Globus pallidus (tissue), 1 donor: ENCODE data around the gene TNPO1.
"Not testable (repeated sequence)": the region's sequence is repeated elsewhere in the genome, so short reads cannot be mapped to it uniquely, and the experiment has no call there.

Experiments
- DNase-seq: peaks from one replicate; pipeline ENCODE4 v3.0.0-alpha.2; 2015; ENCODE audit warnings: low spot score

TNPO1 gene

DNA sequence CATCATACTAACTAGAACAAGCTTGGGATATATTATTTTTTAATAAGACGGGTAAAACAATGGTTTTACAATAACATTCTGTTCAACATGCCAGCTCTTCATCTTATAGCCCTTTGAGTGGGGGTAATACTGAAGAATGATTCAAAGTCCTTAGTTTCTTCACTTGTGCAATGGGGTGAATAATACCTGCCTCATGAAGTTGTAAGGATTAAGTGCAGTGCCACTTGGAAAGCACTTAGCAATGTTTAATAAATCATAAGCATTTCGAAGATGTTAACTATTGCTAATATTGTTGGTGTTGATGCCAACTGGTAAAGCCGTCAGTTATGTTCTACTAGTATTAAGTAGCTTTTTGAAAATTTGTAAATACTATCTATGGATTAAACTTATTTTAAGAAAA, 38.0 kb downstream of the TNPO1 start:
- DNase-seq, result no peak

DNA sequence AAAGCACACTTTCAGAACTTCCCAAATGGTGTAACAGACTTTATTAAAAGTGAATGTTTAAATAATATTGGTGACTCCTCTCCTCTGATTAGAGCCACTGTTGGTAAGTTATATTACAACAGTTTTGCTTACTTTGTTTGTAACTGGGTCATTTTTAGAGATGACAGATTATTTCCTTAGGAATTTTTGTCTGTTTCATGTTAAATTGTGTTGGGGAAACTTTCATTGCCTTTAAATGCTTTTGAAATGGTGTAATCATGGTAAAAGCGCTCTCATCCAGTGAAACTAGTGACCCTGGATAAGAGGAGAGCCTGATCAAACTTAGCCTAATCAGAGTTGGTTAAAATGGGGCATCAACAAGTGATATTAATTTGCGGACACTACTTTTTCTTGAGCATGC, 39.4 kb downstream of the TNPO1 start:
- DNase-seq, result no peak

DNA sequence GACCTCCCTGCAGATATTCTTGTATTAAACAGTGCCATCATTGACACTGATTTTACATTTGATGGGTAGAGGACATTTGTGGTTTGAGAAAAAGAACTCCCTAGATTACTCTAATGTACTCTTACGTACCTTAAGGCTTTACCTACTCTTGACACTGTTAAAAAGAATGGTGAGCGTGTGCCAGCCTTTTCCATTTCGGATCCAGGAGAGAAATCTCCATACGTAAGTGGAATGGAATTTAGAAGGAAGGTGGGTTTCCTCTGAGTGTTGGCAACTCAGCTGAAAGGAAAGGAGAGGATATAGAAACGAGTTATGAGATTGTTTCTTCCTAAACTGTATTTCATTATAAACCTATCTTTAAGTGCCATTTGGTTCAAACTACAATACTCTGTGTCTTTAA, 40.9 kb downstream of the TNPO1 start:
- no peak for DNase-seq

DNA sequence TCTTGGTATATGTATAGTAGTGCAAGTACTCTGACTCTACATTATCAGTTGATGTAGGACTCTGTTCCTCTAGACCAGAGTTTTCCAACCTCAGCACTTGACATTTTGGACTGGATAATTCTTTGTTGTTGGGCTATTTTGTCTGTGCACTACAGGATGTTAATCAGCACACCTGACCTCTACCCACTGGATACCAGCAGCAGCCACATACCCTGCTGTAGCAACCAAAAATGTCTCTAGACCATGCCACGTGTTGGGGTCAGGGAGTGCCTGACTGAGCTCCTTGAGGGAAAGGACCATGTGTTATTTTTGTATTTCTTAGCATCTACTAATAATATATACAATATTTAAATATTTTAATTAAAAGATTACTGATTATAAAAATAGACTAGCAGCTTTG, 42.7 kb downstream of the TNPO1 start:
- DNase-seq, result no peak

DNA sequence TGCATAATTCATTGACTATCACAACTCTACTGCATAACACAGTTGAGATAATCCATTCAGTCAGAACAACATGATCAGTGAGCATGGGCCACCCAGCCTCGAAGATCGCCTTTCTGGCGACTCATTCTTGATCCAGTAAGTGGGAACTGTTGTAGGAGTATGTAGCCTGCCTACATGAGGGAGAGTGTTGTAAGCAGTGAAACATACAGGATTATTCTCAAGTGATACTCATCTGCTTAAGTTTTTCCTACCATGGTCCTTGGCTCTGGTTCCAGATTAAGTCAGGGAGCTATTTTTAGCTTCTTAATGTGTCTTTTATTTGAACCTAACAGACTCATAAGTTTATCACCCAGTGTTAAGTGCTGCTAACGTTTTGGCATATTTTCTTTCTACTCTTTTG, 44.0 kb downstream of the TNPO1 start:
- DNase-seq, result no peak

DNA sequence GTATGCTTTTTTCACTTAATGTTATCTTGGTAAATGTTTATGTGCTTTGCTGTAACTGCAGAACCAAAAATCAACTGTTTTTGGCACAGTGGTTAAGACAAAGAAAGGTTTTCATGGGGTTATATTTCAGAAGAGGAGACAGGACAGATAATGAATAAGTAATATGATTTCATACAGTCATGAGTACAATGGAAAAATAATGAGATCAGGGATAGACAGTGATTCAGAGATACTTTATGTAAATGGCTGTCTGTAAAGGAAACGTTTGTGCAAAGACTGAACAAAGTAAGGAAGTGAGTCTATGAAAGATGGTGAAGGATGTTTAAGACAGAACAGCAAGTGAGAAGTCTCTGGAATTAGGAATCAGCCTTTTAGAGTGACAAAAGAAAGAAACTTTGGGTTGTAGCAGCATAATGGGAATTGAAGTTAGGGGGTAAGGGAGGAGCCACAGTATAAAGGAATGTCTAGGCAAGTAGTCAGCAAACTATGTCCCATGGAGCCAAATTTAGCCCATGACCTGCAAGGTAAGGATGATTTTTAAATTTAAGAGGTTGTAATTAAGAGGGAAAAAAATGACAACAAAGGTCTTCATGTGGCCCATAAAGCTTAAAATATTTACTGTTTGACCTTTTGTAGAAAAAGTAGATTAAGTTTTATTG, 55.0 kb downstream of the TNPO1 start:
- DNase-seq, result no peak

DNA sequence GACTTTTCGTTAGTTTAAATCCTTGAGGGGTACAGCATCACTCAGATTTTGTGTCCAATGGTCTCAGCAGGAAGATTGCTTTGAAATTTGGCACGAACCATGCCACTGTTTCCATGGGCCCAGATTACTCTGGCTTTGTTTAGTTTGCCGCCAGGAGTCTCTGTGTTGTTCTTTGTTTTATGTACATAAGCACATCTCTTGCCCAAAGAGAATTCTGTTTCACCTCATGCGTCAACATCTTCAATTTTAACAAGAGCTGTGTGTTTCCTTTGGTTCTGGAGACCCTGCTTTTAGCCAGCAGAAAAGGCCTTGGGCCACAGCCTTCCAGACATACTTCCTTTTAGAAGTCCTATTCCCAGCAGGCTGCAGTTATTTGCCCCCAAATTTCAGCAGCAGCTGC, 62.4 kb downstream of the TNPO1 start:
- DNase-seq, result peak; percentile 51

DNA sequence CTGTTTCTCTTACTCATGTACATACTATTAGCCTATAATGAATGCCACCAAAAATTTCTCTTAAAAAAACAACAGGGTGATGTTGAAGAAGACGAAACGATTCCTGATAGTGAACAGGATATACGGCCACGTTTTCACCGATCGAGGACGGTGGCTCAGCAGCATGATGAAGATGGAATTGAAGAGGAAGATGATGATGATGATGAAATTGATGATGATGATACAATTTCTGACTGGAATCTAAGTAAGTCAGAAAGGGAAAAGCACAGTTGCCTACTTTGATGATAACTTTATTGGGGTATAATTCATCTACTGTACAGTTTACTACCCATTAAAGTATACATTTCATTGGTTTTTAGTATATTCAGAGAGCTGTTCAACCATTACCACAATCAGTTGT, 66.5 kb downstream of the TNPO1 start:
- no peak for DNase-seq

DNA sequence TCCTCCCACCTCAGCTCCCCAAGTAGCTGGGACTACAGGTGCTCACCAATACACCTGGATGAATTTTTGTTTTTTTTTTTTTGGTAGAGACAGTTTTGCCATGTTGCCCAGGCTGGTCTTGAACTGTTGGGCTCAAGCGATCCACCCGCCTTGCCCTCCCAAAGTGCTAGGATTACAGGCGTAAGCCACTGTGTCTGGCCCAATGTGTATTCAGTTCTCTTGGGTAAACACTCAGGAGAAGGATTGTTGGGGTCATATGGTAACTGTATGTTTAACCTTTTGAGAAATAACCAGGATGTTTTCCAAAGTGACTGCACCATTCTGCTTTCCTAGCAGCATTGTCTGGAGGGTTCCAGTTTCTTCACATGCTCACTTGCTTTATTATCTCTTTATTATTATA, 67.4 kb downstream of the TNPO1 start:
- no peak for DNase-seq

DNA sequence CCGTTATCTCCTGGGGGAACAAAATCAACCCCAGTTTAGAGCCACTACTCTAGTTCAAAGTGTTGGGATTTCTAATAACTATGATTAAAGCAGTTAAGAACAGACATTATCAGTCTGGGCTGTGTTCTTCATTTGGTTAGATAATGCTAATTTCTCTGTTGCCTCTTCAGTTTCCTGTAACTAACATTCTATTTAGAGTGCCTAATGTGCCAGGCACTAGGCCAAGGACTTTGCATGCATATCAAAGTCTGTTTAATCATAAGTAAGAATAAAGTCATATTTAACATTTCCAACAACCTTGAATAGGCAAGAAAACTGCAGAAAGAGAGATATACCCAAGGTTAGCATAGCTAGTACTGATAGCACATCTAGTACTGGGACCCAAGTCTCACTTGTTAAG, 68.4 kb downstream of the TNPO1 start:
- DNase-seq, result no peak

DNA sequence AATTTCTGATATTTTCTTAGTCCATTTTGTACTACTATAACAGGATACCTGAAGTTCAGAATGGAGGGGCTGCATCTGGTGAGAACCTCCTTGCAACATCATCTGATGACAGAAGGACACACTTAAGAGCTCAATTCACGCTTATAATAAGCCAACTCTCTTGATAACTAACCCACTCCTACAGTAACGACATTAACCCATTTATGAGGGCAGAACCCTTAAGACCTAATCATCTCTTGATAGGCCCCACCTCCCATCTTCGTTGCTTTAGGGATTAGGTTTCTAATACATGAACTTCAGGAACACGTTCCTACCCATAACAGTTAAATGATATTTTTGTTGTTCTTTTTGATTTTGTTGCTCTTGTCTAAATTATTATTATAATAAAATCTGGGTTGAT, 69.4 kb downstream of the TNPO1 start:
- DNase-seq, result no peak

DNA sequence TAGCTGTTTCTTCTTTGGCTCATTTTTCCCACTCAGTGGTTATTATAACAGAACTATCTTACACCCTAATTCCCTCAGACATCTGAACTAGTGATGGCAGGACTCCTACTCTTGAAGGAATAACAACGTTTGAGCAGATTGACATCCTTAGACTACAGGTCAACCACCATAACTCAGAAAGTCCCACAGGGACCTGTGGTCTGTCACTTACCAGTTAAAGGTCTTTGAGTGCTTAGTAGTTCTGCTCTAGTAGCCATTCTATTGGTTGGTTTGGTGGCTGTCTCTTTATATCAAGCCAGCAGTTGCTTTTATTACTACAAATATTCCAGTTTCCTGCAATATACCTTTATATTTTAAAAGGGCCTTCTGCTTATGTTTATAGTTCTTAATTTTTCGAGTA, 72.1 kb downstream of the TNPO1 start:
- no peak for DNase-seq

DNA sequence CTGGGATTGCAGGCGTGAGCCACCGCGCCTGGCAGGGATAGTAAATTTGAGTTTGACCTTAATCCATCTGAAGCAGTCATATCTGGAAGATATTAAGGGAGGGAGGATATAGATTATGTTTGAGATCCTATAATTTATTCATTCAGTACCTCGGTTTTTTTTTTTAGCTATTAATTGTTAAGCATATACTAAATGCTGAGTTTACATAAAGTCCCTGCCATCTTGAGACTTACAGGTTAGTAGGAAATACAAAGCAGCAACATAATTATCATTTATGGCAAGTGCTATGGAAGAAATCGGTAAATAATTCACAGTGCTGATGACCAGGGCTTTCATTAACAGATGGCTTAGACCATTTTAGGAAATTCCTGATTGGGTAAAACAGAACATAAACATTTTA, 72.9 kb downstream of the TNPO1 start:
- no peak for DNase-seq

DNA sequence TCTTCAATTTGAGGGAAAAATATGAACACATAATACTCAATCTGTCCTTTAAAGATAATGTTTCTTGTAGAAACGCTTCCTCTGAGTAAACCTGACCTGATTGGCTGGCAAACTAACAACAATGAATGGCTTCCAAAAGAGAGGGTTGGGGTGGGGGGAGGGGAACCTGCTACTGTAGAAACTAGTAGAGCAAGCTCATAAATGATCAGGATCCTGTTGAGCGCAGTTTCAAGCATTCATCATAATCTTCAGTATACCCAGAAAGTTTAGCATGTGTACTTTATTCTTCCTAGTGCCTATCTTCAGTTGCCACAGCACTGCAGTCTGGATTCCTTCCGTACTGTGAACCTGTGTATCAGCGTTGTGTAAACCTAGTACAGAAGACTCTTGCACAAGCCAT, 76.4 kb downstream of the TNPO1 start:
- DNase-seq, result no peak

DNA sequence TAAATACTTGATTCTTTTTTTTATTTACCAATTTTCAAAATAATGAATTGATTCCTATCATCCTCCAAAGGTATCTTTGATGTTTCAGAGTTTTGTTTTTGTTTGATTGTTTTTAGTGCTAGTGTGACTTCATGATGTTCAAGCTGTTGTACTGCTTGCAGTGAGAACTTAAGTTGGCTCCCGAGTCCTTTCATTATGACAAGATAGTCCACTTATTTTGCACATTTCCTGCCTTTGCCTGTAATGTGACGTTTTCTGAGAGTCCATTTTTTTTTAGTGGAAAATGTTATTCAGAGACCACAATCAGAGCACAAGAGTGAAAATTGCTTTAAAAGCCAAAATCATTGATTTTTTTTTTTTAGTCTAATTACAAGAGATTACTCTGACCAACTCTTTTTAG, 79.3 kb downstream of the TNPO1 start:
- DNase-seq, result no peak

DNA sequence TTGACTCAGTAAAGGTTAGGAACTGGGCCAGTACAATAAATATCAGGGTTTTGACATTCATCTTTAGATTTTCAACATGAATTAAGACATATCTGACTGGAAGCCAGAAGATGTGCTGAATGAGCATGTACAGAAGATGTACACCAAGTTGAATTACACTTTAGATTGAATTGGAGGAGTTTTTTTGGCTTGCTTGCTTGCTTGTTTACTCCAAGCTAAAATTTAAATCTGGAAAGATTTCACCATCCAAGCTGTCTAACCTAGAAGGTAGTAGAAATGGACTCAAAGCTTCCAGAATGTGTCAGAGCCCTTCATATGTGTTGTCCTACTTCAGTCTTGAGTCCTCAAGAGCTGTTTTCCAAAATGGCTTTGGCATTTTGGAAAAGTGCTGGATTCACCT, 90.3 kb downstream of the TNPO1 start:
- DNase-seq, result no peak

DNA sequence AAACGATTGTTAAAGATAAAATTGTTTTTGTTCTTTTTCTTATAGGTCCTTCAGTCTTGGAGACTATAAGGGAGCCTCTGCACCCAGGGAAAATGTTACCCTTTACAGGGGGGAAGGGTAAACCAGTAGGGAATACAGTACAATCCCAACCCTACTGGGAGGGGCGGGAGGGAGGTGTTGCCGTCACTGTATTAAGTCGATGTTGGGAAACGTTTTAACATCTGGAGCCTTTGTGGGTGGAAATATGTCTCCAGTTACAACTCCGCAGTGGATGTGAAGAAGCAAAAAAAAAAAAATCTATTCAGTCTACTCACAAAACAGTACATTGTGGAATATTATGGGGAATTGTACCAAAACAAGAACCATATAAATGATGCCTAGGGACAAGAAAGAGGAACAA, 92.2 kb downstream of the TNPO1 start:
- no peak for DNase-seq

DNA sequence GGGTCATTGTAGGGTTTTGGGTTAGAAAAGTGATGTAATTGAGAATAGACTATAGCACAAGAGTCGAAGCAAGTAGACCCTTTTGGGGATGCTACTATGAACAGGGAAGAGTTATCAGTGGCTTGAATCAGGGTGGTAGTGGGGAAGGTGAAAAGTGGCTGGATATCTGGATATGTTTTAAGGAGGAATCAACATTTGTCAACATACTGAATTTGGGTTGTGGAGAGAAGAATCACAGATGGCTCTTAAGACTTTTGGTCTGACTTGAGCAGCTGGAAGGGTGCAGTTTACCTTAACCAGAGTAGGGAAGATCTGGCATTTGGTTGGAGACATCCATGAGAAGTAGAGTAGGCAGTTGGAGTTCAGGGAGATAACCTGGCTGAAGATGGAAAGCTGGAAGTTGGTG, 100.9 kb downstream of the TNPO1 start:
- no peak for DNase-seq

DNA sequence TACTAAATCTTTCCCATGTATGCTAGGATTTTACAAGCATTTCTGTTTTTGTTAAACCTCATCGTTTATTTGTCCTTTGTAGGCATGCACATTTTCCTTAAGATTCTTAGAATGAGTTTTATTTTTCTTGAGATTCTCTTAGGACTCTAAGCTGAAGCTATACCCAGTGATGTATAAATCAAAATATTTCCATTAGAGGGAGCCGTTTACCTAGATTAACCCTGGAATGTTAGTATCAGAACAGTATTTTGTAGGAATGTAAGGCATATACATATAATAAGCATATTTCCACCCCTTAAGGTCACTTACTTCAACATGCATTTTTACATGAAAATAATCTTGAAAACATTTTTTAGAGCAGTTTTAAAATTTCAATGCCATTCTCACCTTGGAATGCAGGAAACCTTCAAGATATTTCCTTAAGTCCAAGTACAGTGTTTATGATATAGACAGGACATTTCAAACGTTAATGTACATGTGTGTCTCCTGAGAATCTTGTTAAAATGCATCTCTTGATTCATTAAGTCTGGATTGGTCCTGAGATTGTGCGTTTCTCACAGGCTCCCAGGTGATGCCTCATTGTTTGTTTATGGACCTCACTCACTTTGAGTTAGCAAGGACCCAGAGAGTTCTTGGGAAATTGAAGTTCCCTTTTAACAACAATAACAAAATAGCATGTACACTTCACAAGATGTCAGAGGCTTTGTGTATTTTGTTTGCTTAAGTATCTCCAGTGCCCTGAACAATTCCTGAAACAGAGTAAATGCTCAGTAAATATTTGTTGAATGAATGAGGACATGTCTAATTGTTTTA, 104.4 kb downstream of the TNPO1 start:
- no peak for DNase-seq

DNA sequence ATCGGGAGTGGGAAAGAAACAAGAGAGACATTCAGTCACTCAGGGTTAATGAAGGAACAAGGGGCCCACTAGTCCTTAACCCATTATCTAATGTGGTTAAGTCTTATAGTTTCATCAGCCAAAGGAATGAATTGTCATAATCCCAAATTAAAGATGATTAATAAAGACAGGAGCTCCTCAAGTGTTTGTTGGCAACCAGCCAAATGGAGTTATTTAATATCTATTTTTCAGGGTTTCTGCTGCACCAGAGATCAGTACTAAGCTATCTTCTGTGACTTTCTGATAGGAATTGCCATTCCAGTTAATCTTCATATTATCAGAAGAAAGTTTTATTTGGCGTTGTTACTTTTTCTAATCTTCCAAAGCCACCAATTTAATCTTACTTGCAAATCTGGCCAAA, 105.4 kb downstream of the TNPO1 start:
- no peak for DNase-seq

DNA sequence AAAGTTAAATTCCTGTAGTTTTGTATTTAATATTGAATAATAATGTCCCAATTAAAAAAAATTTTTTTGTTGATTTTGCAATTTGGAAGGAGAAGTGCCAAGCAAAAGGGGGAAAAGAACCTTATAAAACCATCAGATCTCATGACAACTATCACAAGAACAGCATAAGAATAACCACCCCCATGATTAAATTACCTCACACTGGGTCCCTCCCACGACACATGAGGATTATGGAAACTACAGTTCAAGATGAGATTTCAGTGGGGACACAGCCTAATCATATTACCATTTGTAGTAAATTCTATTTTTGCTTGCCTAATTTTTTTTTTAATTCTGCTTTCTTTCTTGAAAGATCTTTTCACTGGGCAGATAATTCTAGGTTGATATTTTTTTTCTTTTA, 106.0 kb downstream of the TNPO1 start:
- no peak for DNase-seq

DNA sequence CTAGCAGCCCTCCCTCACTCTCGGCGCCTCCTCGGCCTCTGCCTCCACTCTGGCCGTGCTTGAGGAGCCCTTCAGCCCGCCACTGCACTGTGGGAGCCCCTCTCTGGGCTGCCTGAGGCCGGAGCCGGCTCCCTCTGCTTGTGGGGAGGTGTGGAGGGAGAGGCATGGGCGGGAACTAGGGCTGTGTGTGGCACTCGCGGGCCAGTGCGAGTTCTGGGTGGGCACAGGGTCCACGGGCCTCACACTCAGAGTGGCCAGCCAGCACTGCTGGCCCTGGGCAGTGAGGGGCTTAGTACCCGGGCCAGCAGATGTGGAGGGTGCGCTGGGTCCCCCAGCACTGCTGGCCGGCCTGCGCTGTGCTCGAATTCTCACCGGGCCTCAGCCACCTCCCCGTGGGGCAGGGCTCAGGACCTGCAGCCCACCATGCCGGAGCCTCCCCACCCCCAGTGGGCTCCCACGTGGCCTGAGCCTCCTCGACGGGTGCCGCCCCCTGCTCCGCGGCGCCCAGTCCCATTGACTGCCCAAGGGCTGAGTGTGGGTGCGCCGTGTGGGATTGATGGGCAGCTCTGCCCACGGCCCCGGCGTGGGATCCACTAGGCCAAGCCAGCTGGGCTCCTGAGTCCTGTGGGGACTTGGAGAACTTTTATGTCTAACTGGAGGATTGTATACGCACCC, 109.0 kb downstream of the TNPO1 start:
- no peak for DNase-seq

DNA sequence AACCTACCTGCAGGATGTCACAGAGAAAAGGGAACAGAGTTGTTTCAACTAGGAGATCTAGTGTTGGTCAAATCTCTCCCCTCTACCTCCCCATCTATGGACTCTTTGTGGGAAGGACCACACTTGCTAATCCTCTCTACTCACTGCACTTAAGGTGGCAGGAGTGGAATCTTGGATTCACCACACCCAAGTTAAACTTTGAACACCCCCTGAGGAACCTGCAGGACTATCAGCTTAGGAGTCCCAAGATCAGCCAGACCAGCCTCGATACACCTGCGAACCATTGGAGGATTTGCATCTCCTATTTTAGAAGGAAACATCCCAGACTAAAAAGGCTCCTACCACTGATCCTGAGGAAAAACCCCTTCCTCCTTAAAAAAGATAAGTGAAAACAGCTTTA, 116.2 kb downstream of the TNPO1 start:
- not testable (repeated sequence) for DNase-seq
